Renal cortex interstitium (tissue), 11 donors: ENCODE results near the gene VPS8. TPM values are rescaled to one million over a fixed set of nuclear protein-coding genes. Genes with fewer than 3 reads are reported as not detected.

Experiments used
- DNase-seq, 11 donors: peaks; one replicate each; pipeline ENCODE4 v3.0.0-alpha.2; 2013; ENCODE audit warnings: low read depth in 9 of 11, low spot score in 4 of 11; ENCODE audit errors: extremely low read depth in 1 of 11
- polyA plus RNA-seq, 3 donors: library from polyadenylated mRNA; unstranded; fragments of 120-200 nt; gene quantifications; one replicate each; pipeline ENCODE4 v1.2.1, GENCODE V29; 2013; ENCODE audit not compliant: insufficient read length in 3 of 3

The VPS8 gene
- polyA plus RNA-seq, 3 donors, result 37.2 to 48.4 (median 48.0) TPM

- no peak for DNase-seq
Observed at GRCh38 chr3:185090811-185091210, 278.8 kb downstream of the VPS8 start.

- no peak for DNase-seq
Observed at GRCh38 chr3:185093116-185093515, 281.1 kb downstream of the VPS8 start.

GRCh38 chr3:185094697-185095096 is 282.7 kb downstream of the VPS8 start:
- no peak for DNase-seq

Other genes with a start within 250 kb of the VPS8 start
- gene MAGEF1, start 100.1 kb upstream of the VPS8 start, polyA plus RNA-seq, result 10 to 100 TPM; 85.7 to 99.1 (median 89.6) TPM